Stimulated activated effector memory CD8-positive, alpha-beta T cell treated with anti-CD3 and anti-CD28 coated beads, Interleukin-12 subunit alpha, Interleukin-12 subunit beta, amount 100 ng/mL, for 72 hours (primary cell): ENCODE data around the gene ATP11C.
"Not testable (repeated sequence)": the region's sequence is repeated elsewhere in the genome, so short reads cannot be mapped to it uniquely, and the experiment has no call there.

ENCODE experiments used
- ATAC-seq: fragments of 150-1000 bp; cut with Tn5 transposase; 2 replicates; pipeline ENCODE4 v1.10.0; 2021
- DNase-seq, 2 donors: peaks; one replicate each; pipeline ENCODE4 v3.0.0; 2021 to 2022; ENCODE audit warnings: low spot score in 2 of 2
- H3K27ac Mint-ChIP-seq: one replicate; pipeline ENCODE4 v1.8.0; 2022; ENCODE audit warnings: mild to moderate bottlenecking, mixed read lengths
- H3K36me3 Mint-ChIP-seq: one replicate; pipeline ENCODE4 v1.8.0; 2022; ENCODE audit warnings: mild to moderate bottlenecking, mixed read lengths
- H3K4me1 Mint-ChIP-seq: one replicate; pipeline ENCODE4 v1.8.0; 2022; ENCODE audit warnings: mixed read lengths
- H3K4me3 Mint-ChIP-seq: one replicate; pipeline ENCODE4 v1.8.0; 2022; ENCODE audit warnings: mild to moderate bottlenecking, mixed read lengths
- H3K9me3 Mint-ChIP-seq: one replicate; pipeline ENCODE4 v1.8.0; 2022; ENCODE audit warnings: mixed read lengths

The ATP11C gene

DNA sequence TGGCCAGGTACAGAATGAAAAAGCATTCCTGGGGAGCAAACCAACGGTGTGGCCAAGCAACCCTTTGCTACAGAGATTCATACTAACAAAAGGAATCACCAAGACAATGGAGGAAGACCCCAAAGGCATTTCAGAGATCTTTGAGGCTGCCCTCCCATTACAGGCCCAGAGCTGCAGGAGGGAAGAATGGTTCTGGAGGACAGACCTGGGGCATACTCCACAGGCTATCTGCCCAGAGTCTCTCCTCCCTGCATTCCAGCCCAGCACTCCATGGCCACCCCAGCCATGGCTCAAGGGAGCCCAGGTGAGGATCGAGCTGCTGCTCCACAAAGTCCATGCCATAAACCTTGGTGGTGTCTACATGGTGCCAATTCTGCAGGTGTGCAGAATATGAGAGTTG is 81.9 kb downstream of the ATP11C start:
- Mint-ChIP-seq H3K36me3 (no peaks in the 10 kb centered on the region), H3K27ac (no peak overlapping the region), H3K9me3 (no peaks in the 10 kb centered on the region), H3K4me3 (no peak overlapping the region), H3K4me1 (no peaks in the 10 kb centered on the region)
- no peak for ATAC-seq
- no peak for DNase-seq

DNA sequence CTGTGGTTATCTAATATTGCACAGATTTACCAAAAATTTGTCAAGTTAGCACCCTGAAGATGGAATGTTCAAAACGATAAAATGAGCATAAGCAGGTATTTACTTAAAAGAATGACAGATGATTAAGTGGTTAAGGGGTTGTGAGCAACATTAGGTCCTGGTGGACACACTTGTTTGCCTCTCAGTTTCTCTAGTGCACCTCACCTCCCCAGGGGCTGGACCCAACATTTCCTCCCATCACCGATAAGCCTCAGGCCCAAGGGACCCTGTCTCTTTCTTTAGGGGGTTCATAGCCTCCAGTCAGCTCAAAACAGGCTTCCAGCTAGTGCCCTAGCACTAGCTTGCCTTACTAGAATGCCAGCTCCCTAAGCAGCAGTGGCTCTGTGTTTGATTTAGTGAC is 88.0 kb downstream of the ATP11C start:
- DNase-seq (no peak), ATAC-seq (no peak)
- Mint-ChIP-seq H3K4me1 (no peaks in the 10 kb centered on the region), H3K4me3 (no peak overlapping the region), H3K36me3 (no peaks in the 10 kb centered on the region), H3K9me3 (peaks cover under 1% of the 10 kb centered on the region), H3K27ac (no peak overlapping the region)

DNA sequence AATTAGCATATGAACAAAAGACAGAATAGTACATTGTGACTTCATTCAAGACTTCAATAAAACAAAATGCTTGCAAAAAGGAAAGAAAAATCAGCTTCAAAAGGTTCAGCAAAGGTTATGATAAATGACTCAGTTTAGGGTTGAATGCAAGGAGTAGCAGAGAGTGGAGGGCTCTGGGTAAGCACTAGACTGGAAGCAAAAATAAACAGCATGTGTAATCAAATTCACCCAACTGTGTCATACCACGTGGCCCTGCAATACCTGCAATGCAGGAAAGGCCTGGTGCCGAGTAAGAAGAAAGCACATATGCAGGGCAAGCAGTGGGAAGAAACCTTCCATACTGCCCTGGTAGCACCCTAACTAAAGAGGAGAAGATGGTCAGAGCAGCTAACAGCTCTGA is 88.7 kb downstream of the ATP11C start:
- H3K4me3 Mint-ChIP-seq: no peak overlapping the region
- no peaks in the 10 kb centered on the region for H3K4me1 Mint-ChIP-seq
- DNase-seq: no peak

DNA sequence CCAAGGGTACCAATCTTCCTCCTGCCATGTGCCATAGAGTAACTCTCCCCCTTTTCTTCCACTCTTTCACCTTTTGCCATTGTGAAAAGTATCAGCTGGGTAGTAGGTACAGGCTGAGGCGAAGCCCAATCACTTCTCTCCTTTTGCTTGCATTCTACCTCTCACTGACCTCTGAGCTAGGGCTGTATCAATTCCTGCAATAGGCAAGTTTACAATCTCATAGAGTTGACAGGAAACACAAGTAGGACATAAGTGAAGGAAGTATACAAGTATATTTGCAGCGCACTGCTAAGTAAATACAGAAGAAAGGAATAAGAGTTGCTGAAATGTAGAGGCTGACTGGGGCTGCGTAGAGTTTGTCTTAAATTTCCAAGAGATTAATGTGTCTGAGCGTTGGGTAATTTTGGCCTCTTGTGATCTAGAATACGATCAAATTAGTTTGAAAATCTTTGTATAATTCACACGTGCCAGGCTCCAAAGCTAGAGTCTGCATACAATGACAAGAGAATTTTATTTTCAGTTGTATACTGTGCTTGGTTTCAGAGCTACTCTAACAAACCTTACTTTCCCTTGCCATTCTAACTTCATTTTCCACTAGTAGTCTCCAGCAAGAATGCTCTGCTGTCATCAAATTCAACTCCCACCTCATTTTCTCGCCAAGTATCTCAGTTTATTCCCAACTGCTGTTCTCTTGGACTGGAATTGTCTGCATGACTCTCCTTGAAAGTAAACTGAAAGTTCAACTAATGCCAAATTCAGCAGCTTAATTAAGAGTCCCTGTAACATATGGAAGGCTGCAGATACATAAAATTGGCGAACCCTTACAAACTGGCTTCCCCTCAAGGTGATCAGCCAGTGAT is 90.3 kb downstream of the ATP11C start:
- Mint-ChIP-seq H3K4me3 (no peak overlapping the region), H3K4me1 (peaks cover 4% of the 10 kb centered on the region), H3K9me3 (peaks cover 4% of the 10 kb centered on the region), H3K36me3 (no peaks in the 10 kb centered on the region), H3K27ac (no peak overlapping the region)
- no peak for ATAC-seq
- DNase-seq: no peak

More for the DNA sequence above, 88.7 kb downstream of the ATP11C start:
- ATAC-seq: no peak
- peaks cover 4% of the 10 kb centered on the region for H3K9me3 Mint-ChIP-seq
- no peak overlapping the region for H3K27ac Mint-ChIP-seq
- H3K36me3 Mint-ChIP-seq: no peaks in the 10 kb centered on the region

DNA sequence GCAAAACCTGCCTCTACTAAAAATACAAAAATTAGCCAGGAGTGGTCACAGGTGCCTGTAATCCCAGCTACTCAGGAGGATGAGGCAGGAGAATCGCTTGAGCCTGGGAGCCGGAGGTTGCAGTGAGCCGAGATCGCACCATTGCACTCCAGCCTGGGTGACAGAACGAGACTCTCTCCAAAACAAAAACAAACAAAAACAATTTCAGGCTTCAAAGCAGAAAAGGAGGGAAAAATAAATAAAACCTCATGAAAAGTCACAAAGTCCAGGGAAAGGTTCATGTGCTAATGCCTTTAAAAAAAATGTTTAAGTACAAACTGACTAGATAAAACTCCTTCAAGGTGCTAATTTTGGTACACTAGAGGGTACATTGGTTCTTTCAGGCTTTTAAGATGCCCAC is 96.5 kb downstream of the ATP11C start:
- H3K27ac Mint-ChIP-seq, H3K9me3 Mint-ChIP-seq, DNase-seq, ATAC-seq, H3K4me3 Mint-ChIP-seq, H3K36me3 Mint-ChIP-seq: not testable (repeated sequence)
- H3K4me1 Mint-ChIP-seq: peaks cover 13% of the 10 kb centered on the region

DNA sequence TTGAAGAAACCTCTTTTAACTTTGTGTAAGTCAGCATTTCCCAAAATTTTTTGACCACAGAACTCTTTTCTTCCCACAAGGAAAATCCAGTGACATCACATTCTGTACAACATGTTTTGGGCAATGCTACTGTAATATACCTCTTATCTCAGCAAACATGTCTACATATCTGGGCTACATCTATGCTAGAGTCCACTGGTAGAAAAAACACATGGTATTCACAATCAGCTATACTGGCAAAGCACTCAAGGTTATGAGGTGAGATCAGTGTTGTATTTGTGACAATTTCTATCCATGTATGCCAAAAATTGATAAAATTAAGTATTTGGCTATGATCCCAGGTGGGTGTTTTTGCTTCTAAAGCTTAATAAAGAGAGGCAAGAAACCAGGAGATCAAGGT is 98.0 kb downstream of the ATP11C start:
- DNase-seq (no peak), ATAC-seq (no peak)
- Mint-ChIP-seq H3K36me3 (no peaks in the 10 kb centered on the region), H3K4me3 (no peak overlapping the region), H3K9me3 (peaks cover 4% of the 10 kb centered on the region), H3K27ac (no peak overlapping the region), H3K4me1 (peaks cover 14% of the 10 kb centered on the region)

DNA sequence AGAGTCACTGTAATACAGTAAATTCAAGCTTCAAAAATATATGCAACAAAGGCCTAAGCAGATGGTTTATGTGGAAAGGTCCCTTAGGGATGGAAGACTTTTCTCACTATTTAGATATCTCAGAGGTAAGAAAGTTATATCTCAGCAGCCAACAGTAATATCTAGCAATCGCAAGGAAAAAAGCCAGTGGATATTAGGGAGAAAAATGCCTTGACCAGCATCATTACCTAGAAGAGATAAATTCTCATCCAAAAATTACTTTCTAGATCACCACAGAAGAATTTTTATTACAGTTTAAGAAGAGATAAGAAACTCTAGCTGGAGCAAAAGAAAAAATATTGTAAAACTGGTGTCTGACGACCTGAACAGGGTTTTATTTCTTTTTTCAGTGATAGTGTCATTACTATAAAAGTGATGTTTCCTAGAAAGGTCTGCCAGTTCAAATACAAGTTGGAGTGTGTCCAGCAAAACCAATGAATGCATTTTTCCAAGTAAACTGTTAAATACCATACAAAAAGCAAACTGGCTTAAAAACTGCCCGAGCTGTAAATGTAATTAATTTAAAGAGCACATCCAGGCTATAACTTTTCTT is 100.0 kb downstream of the ATP11C start:
- no peak overlapping the region for H3K27ac Mint-ChIP-seq

DNA sequence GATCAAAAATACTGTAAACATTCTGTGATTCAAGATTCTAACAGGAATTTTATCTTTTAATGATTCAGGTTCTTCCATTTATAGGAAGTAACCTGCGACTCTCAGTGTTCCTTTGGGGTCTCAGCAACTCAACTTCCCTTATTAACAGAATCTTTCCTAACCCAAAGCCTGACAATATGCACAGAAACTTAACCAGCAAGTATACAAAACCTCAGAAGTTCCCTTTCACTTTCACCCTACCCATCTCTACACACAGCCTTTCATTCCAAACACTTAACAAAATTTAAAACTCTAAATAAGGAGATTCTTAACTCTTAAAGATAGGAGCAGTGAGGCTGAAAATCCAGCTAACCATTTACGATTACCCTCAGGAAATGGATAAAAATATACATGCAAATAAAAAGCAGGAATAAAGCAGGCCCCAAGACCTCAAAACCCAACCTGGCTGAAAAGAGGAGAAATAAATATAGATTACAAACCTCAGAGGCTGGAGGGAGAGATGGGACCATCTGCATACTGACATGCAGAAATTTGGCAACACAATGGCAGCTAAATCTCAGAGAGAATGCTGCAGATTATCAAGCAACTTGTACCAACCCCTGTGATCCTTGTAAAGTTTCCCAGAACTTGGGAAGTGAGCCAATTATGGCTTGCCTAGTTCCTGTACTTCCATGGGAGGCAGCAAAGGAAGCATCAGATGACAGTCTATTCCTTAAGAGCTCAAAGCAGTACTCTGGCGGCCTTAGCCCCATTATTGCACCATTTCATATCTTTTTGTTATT is 101.0 kb downstream of the ATP11C start:
- no peak for DNase-seq
- H3K27ac Mint-ChIP-seq: no peak overlapping the region
- peak overlapping the region; percentile 8 for H3K4me3 Mint-ChIP-seq
- no peaks in the 10 kb centered on the region for H3K9me3 Mint-ChIP-seq
- no peak for ATAC-seq
- peaks cover 9% of the 10 kb centered on the region for H3K4me1 Mint-ChIP-seq
- no peaks in the 10 kb centered on the region for H3K36me3 Mint-ChIP-seq

More for the DNA sequence above, 100.0 kb downstream of the ATP11C start:
- no peak overlapping the region for H3K4me3 Mint-ChIP-seq
- no peaks in the 10 kb centered on the region for H3K9me3 Mint-ChIP-seq
- H3K4me1 Mint-ChIP-seq: peaks cover 13% of the 10 kb centered on the region
- ATAC-seq (no peak), DNase-seq (no peak)
- no peaks in the 10 kb centered on the region for H3K36me3 Mint-ChIP-seq

DNA sequence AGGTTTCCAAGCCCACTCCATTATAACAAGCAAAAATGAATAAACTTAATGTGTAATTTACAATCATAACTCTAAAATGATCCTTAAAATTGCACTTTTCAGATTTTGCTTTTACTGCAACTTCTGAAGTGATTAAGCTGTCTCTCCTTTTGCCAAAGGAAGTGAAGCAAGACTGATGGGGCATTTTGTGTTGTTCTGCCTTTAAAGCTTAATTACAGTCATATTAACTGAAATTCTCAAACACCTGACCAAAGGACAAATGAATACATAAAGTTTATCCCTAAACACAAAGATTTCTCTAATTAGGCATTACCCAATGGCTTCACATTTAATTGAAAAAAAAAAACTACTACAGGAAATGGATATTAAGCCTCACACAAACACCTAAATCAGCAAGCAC is 101.8 kb downstream of the ATP11C start:
- ATAC-seq (no peak), DNase-seq (no peak)
- Mint-ChIP-seq H3K27ac (no peak overlapping the region), H3K4me3 (no peak overlapping the region), H3K4me1 (peaks cover 9% of the 10 kb centered on the region), H3K36me3 (no peaks in the 10 kb centered on the region), H3K9me3 (no peaks in the 10 kb centered on the region)

DNA sequence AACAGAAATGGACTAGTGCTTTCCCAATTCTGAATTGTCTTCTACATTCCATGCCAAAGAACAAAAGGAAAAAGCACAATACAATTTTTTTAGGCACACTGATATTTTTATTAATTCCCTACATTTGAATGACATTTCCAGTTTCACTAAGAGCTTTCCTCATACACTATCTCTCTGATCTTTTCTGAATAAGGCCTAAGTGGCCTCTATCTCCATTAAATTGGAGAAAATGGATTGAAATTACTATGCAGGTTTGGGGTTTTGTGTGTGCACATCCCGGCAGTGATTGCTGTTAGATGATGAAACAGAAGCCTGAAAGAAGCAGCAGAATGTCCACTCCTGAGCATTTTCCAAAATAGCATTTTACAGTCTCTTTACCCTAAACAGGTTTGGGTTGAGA is 104.0 kb downstream of the ATP11C start:
- DNase-seq (no peak), ATAC-seq (no peak)
- Mint-ChIP-seq H3K36me3 (no peaks in the 10 kb centered on the region), H3K27ac (no peak overlapping the region), H3K4me1 (peaks cover 9% of the 10 kb centered on the region), H3K9me3 (no peaks in the 10 kb centered on the region), H3K4me3 (no peak overlapping the region)

DNA sequence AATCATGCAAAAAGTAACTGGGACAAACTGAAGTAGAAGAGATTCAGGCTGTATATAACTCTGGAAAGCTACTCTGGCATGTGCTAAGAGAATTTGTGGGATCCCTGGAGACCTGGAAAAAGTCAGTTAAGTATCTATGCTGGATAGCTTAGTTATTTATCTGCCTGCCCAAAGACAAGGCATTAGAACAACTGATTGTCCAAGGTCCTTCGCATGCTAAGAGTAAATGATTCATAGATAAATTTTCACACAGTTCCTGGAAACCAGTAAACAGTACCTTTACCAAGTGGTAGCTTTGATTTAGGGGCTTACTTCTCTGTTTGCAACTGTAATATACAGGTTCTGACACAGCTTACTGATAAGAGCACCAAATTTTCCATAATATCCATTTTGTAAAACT is 104.8 kb downstream of the ATP11C start:
- no peak overlapping the region for H3K27ac Mint-ChIP-seq
- H3K4me1 Mint-ChIP-seq: peaks cover 9% of the 10 kb centered on the region
- no peak for ATAC-seq
- H3K4me3 Mint-ChIP-seq: no peak overlapping the region
- no peak for DNase-seq
- H3K9me3 Mint-ChIP-seq: no peaks in the 10 kb centered on the region
- H3K36me3 Mint-ChIP-seq: no peaks in the 10 kb centered on the region

DNA sequence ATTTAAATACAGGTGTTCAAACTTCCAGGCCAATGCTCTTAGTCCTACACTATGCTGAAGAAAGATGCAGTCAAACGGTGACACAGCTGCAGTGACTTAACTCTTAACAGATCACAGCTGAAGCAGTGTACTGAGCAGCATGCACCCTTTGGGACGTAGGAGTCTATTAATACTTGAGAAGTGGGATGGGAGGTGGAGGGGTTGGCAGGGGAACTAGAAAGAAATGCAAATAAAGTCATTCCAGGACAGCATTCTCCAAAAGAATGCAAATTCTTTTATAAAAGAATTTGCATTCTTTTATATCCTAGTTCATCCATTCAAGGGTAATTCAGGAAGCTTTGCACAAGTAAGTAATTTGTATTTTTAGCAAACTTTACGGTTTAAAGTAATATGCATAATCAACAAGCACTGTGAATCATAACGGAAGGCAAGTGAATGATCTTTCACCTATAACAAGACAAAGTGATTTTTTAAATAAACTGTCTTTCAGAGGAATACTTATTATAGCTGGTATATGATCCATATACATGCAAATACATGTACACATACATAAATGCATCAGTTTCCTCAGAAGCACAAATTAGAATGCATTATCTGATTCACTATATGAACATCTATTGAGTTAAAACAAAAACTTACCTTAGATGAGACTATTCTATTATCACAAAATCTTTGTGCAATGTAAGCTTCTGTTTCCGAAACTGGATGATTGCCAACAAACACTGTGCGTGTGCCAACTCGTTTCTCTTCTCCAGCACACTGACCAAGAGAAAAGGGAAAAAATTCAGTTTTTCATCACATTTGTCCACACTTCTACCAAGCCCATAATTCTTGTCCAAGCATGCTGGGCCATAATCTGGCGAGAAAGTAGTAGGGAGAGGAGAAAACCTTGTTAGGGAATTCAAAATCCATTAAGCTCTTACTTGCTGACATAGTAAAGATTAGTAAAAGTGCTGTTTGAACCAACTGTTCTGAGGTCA is 106.5 kb downstream of the ATP11C start:
- Mint-ChIP-seq H3K4me1 (peaks cover 2% of the 10 kb centered on the region), H3K4me3 (no peak overlapping the region), H3K27ac (no peak overlapping the region), H3K9me3 (no peaks in the 10 kb centered on the region), H3K36me3 (no peaks in the 10 kb centered on the region)
- ATAC-seq (no peak), DNase-seq (no peak)

DNA sequence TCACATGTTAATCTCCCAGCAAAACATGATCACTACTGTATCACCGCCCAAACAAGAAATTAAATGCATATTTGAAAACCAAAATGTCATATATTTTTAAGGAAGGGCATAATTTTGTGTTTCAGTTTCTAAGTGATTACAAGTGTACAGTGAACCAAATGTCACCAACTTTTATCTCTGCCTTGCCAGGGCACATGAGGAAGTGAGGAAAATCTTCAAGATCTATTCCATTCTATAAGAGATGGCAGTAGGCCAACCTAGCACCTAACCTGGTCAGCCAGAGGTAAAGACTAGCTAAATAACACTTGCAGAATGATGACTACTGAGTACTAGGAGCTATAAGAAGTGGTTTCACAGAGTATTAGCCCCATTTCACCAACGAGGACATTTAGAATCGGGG is 107.2 kb downstream of the ATP11C start:
- no peaks in the 10 kb centered on the region for H3K4me1 Mint-ChIP-seq
- no peaks in the 10 kb centered on the region for H3K36me3 Mint-ChIP-seq
- no peak for ATAC-seq
- no peak overlapping the region for H3K27ac Mint-ChIP-seq
- DNase-seq: no peak
- H3K4me3 Mint-ChIP-seq: no peak overlapping the region
- H3K9me3 Mint-ChIP-seq: no peaks in the 10 kb centered on the region

DNA sequence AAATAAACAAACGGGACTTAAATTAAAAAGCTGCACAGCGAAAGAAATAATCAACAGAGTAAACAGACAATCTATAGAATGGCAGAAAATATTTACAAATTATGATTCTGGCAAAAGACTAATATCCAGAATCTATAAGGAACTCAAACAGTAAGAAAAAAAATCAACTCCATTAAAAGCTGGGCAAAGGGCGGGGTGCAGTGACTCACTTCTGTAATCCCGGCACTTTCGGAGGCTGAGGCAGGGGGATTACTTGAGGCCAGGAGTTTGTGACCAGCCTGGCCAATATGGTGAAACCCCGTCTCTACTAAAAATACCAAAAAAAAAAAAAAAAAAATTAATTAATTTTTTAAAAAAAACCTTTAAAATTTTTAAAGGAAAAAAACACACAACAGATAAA is 109.0 kb downstream of the ATP11C start:
- Mint-ChIP-seq H3K36me3 (no peaks in the 10 kb centered on the region), H3K4me3 (no peak overlapping the region), H3K4me1 (no peaks in the 10 kb centered on the region), H3K9me3 (no peaks in the 10 kb centered on the region), H3K27ac (no peak overlapping the region)
- ATAC-seq (no peak), DNase-seq (no peak)
